Glutamatergic neuron (in vitro differentiated cells): ENCODE data around the gene B3GALT6. TPM values are rescaled to one million over a fixed set of nuclear protein-coding genes. Genes with fewer than 3 reads are reported as not detected.
"Not testable (repeated sequence)": the region's sequence is repeated elsewhere in the genome, so short reads cannot be mapped to it uniquely, and the experiment has no call there.

Experiments
- DNase-seq: peaks from one replicate; pipeline ENCODE4 v3.0.0; 2022
- H3K27ac Mint-ChIP-seq: one replicate; pipeline ENCODE4 v1.8.0; 2020; ENCODE audit warnings: mild to moderate bottlenecking, mixed read lengths, inconsistent platforms; ENCODE audit not compliant: unreplicated experiment
- H3K27me3 Mint-ChIP-seq: one replicate; pipeline ENCODE4 v1.8.0; 2020; ENCODE audit warnings: mild to moderate bottlenecking, moderate library complexity, mixed read lengths, inconsistent platforms; ENCODE audit not compliant: unreplicated experiment
- H3K36me3 Mint-ChIP-seq: one replicate; pipeline ENCODE4 v1.8.0; 2020; ENCODE audit warnings: mild to moderate bottlenecking, mixed read lengths, inconsistent platforms; ENCODE audit not compliant: unreplicated experiment
- H3K4me1 Mint-ChIP-seq: one replicate; pipeline ENCODE4 v1.8.0; 2020; ENCODE audit warnings: mild to moderate bottlenecking, low read depth, mixed read lengths, inconsistent platforms; ENCODE audit not compliant: unreplicated experiment
- H3K4me3 Mint-ChIP-seq: one replicate; pipeline ENCODE4 v1.8.0; 2020; ENCODE audit warnings: mild to moderate bottlenecking, mixed read lengths, inconsistent platforms; ENCODE audit not compliant: unreplicated experiment
- H3K9me3 Mint-ChIP-seq: one replicate; pipeline ENCODE4 v1.8.0; 2020; ENCODE audit warnings: mild to moderate bottlenecking, moderate library complexity, mixed read lengths, inconsistent platforms; ENCODE audit not compliant: unreplicated experiment
- total RNA-seq: library from RNA; stranded (reverse); fragmentation: NEBNext Ultra II Directional; extraction: Animal tissue kit (Norgen Biotek cat#: 25700); gene quantifications from one replicate; pipeline ENCODE4 v1.2.1, GENCODE V29; 2021; ENCODE audit not compliant: unreplicated experiment
- TF ChIP-seq, protein P1 (sequence below): fragments of 200-600 bp; sonication (generic); IDR thresholded peaks from one replicate; pipeline ENCODE4 v1.5.0; 2021; ENCODE audit not compliant: partially characterized antibody, unreplicated experiment

Gene B3GALT6
- total RNA-seq, 1 donor from 2014 or later = 30.0 TPM

GRCh38 chr1:1185101-1185765 lies 46.8 kb upstream of the B3GALT6 start:
- peaks cover 4% of the 10 kb centered on the region for H3K9me3 Mint-ChIP-seq
- H3K27ac Mint-ChIP-seq = no peak overlapping the region
- peaks cover 5% of the 10 kb centered on the region for H3K27me3 Mint-ChIP-seq
- H3K4me1 Mint-ChIP-seq = no peaks in the 10 kb centered on the region
- no peak overlapping the region for H3K4me3 Mint-ChIP-seq
- TF ChIP-seq, protein P1, sequence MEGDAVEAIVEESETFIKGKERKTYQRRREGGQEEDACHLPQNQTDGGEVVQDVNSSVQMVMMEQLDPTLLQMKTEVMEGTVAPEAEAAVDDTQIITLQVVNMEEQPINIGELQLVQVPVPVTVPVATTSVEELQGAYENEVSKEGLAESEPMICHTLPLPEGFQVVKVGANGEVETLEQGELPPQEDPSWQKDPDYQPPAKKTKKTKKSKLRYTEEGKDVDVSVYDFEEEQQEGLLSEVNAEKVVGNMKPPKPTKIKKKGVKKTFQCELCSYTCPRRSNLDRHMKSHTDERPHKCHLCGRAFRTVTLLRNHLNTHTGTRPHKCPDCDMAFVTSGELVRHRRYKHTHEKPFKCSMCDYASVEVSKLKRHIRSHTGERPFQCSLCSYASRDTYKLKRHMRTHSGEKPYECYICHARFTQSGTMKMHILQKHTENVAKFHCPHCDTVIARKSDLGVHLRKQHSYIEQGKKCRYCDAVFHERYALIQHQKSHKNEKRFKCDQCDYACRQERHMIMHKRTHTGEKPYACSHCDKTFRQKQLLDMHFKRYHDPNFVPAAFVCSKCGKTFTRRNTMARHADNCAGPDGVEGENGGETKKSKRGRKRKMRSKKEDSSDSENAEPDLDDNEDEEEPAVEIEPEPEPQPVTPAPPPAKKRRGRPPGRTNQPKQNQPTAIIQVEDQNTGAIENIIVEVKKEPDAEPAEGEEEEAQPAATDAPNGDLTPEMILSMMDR = no peak
- peak; percentile 15 for DNase-seq
- no peaks in the 10 kb centered on the region for H3K36me3 Mint-ChIP-seq

DNA sequence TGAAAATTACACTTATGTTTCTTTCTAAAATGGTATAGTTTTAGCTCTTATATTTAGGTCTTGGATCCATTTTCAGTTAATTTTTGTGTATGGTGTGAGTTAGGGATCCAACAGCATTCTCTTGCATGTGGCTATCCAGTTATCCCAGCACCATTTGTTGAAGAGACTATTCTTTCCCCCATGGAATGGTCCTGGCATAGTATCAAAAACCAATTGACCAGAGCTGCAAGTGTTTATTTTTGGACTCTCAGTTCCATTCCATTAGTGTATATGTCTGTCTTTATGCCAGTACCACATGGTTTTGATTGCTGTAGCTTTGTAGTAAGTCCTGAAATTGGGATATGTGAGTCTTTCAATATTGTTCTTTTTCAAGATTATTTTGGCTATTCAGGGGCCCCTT lies 44.1 kb upstream of the B3GALT6 start:
- Mint-ChIP-seq H3K27ac (no peak overlapping the region), H3K4me1 (no peaks in the 10 kb centered on the region), H3K27me3 (peaks cover 3% of the 10 kb centered on the region), H3K4me3 (no peak overlapping the region), H3K36me3 (peaks cover 6% of the 10 kb centered on the region), H3K9me3 (peaks cover 9% of the 10 kb centered on the region)
- no peak for DNase-seq
- TF ChIP-seq, protein P1 = no peak

DNA sequence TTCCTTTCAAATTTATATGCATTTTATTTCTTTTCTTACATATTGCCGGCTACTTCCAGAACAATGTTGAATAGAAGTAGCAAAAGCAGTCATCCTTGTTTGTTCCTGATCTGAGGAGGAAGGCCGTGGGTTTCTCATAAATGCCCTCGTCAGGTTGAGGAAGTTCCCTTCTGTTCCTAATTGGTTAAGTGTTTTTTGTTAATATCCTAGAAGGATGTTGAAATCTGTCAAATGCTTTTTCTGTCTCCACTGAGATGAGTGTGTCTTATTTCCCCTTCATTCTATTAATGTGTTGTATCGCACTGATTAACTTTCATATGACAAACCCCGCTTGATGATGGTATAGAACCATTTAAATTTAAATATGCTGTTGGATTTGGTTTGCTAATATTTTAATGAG lies 42.9 kb upstream of the B3GALT6 start:
- peaks cover 6% of the 10 kb centered on the region for H3K36me3 Mint-ChIP-seq
- H3K9me3 Mint-ChIP-seq = peaks cover 9% of the 10 kb centered on the region
- no peak for DNase-seq

GRCh38 chr1:1191734-1192133 lies 40.3 kb upstream of the B3GALT6 start:
- H3K4me1 Mint-ChIP-seq = no peaks in the 10 kb centered on the region
- H3K36me3 Mint-ChIP-seq = peaks cover 14% of the 10 kb centered on the region
- DNase-seq = no peak
- H3K4me3 Mint-ChIP-seq = no peak overlapping the region
- TF ChIP-seq, protein P1 = no peak
- H3K27ac Mint-ChIP-seq = no peak overlapping the region
- H3K9me3 Mint-ChIP-seq = peaks cover 11% of the 10 kb centered on the region
- H3K27me3 Mint-ChIP-seq = peaks cover 5% of the 10 kb centered on the region

More for the DNA sequence above, 42.9 kb upstream of the B3GALT6 start:
- H3K27me3 Mint-ChIP-seq = no peaks in the 10 kb centered on the region
- H3K4me1 Mint-ChIP-seq = no peaks in the 10 kb centered on the region
- H3K4me3 Mint-ChIP-seq = no peak overlapping the region
- TF ChIP-seq, protein P1 = no peak
- H3K27ac Mint-ChIP-seq = no peak overlapping the region

DNA sequence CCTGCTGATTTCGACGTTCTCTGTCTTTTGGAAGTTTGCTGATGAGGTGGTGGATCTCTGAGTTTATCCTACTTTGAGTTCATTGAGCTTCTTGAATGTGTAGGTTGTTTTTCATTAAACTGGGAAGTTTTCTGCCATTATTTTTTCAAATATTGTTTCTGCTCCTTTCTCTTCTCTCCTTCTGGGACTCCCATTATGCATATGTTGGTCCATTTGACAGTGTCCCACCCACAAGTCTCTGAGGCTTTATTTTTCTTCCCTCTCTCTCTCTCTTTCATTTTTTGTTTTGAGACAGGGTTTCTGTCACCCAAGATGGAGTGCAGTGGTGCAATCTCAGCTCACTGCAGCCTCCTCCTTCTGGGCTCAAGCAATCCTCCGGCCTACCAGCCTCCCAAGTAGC lies 37.3 kb upstream of the B3GALT6 start:
- TF ChIP-seq, protein P1 = no peak
- no peak overlapping the region for H3K27ac Mint-ChIP-seq
- DNase-seq = no peak
- no peaks in the 10 kb centered on the region for H3K4me1 Mint-ChIP-seq
- peaks cover 5% of the 10 kb centered on the region for H3K27me3 Mint-ChIP-seq
- peaks cover 9% of the 10 kb centered on the region for H3K9me3 Mint-ChIP-seq
- peaks cover 14% of the 10 kb centered on the region for H3K36me3 Mint-ChIP-seq
- no peak overlapping the region for H3K4me3 Mint-ChIP-seq

- not testable (repeated sequence) for H3K4me3 Mint-ChIP-seq, DNase-seq, H3K4me1 Mint-ChIP-seq, H3K27me3 Mint-ChIP-seq, H3K9me3 Mint-ChIP-seq, H3K27ac Mint-ChIP-seq
- H3K36me3 Mint-ChIP-seq = peaks cover 14% of the 10 kb centered on the region
These were observed 36.3 kb upstream of the B3GALT6 start for GRCh38 chr1:1195726-1196125.
